ENCODE results near the gene DDX23.

DNA sequence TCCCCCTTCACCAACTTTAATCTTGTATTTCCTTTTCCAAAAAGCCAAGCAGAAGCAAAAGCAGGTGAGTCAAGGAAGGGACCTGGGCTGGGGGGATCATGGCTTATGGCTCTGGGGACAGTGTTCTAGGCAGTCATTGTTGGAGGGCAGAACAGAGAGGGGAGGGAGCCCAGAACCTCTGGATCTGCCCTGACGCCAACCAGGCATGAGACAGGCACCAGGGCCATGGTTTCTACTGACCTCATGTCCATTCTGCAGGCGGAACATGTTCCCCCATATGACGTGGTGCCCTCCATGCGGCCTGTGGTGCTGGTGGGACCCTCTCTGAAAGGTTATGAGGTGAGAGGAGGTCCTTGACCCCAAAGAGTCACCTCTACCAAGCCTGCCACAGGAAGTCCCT is 27.1 kb downstream of the DDX23 start:
- TF ChIP-seq, protein P1, sequence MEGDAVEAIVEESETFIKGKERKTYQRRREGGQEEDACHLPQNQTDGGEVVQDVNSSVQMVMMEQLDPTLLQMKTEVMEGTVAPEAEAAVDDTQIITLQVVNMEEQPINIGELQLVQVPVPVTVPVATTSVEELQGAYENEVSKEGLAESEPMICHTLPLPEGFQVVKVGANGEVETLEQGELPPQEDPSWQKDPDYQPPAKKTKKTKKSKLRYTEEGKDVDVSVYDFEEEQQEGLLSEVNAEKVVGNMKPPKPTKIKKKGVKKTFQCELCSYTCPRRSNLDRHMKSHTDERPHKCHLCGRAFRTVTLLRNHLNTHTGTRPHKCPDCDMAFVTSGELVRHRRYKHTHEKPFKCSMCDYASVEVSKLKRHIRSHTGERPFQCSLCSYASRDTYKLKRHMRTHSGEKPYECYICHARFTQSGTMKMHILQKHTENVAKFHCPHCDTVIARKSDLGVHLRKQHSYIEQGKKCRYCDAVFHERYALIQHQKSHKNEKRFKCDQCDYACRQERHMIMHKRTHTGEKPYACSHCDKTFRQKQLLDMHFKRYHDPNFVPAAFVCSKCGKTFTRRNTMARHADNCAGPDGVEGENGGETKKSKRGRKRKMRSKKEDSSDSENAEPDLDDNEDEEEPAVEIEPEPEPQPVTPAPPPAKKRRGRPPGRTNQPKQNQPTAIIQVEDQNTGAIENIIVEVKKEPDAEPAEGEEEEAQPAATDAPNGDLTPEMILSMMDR (conservative IDR thresholded peaks at IDR 0.05) = no peak
- no peak for TF ChIP-seq ZFX (IDR thresholded peaks at IDR 0.05)

All from C4-2B (cell line).